Posterior vena cava (tissue), 2 donors: Measurements from ENCODE around the gene LCP1. TPM values are rescaled to one million over a fixed set of nuclear protein-coding genes. Genes with fewer than 3 reads are reported as not detected.

Experiments used
- DNase-seq: peaks from one replicate; pipeline ENCODE4 v3.0.0-alpha.2; 2020; ENCODE audit warnings: low spot score
- intact Hi-C, 2 donors: fragments of 100-400 bp; cut with DNase I; formaldehyde crosslinking; loops; one replicate each; pipeline versions ENCODE4 v1.14.1 to v1.14.2; 2022 to 2023
- total RNA-seq, 2 donors: library from RNA; stranded (reverse); fragmentation: NEBNext Ultra II Directional; extraction: Animal tissue kit (Norgen Biotek cat#: 25700); gene quantifications; one replicate each; pipeline ENCODE4 v1.2.1, GENCODE V29; 2021
- donor health status: DM: yes; HTN: yes; CAD: no.
- donor health status: DM: yes; HTN: yes; CAD: no.

The LCP1 gene
- total RNA-seq, 2 donors from 2014 or later = 72.8 to 73.8 TPM

- intact Hi-C loops = no loop called here
- no peak for DNase-seq
Observed at GRCh38 chr13:46114613-46115012, 67.4 kb downstream of the LCP1 start.

GRCh38 chr13:46113596-46113995 is 68.4 kb downstream of the LCP1 start:
- no peak for DNase-seq
- intact Hi-C loops = no loop called here

GRCh38 chr13:46111151-46111550 is 70.8 kb downstream of the LCP1 start:
- no peak for DNase-seq
- intact Hi-C loops = no loop called here

GRCh38 chr13:46109451-46109850 is 72.5 kb downstream of the LCP1 start:
- DNase-seq = no peak
- intact Hi-C loops = no loop called here

- intact Hi-C loops = no loop called here
- no peak for DNase-seq
Observed at GRCh38 chr13:46106839-46107371, 75.1 kb downstream of the LCP1 start.

GRCh38 chr13:46104868-46105267 is 77.1 kb downstream of the LCP1 start, which contains the start of gene CPB2:
Gene CPB2, minus strand, starts transcription at chr13:46105033. Its CDS starts 24 bp downstream, at chr13:46105009.
- intact Hi-C loops = no loop called here
- DNase-seq = no peak

- DNase-seq = no peak
- intact Hi-C loops = no loop called here
Observed at GRCh38 chr13:46103037-46103436, 78.9 kb downstream of the LCP1 start.

- intact Hi-C loops = no loop called here
- no peak for DNase-seq
Observed at GRCh38 chr13:46102255-46102605, 79.7 kb downstream of the LCP1 start.

- DNase-seq = no peak
- intact Hi-C loops = no loop called here
Observed at GRCh38 chr13:46101484-46102254, 80.3 kb downstream of the LCP1 start.

- intact Hi-C loops = no loop called here
- no peak for DNase-seq
Observed at GRCh38 chr13:46101002-46101401, 81.0 kb downstream of the LCP1 start.

- intact Hi-C loops = no loop called here
- DNase-seq = no peak
Observed at GRCh38 chr13:46100191-46100815, 81.7 kb downstream of the LCP1 start.

GRCh38 chr13:46097663-46098062 is 84.3 kb downstream of the LCP1 start:
- intact Hi-C loops = no loop called here
- no peak for DNase-seq

- intact Hi-C loops = no loop called here
- DNase-seq = no peak
Observed at GRCh38 chr13:46097015-46097414, 85.0 kb downstream of the LCP1 start.

- intact Hi-C loops = no loop called here
Observed at GRCh38 chr13:46094478-46094877, 87.5 kb downstream of the LCP1 start.

GRCh38 chr13:46088821-46089562 is 93.0 kb downstream of the LCP1 start:
- intact Hi-C loops = no loop called here

More at GRCh38 chr13:46094478-46094877, 87.5 kb downstream of the LCP1 start:
- no peak for DNase-seq

GRCh38 chr13:46087481-46087880 is 94.5 kb downstream of the LCP1 start:
- intact Hi-C loops = no loop called here
- no peak for DNase-seq

More at GRCh38 chr13:46088821-46089562, 93.0 kb downstream of the LCP1 start:
- no peak for DNase-seq

GRCh38 chr13:46086985-46087384 is 95.0 kb downstream of the LCP1 start:
- DNase-seq = no peak
- intact Hi-C loops = no loop called here

GRCh38 chr13:46086421-46086922 is 95.5 kb downstream of the LCP1 start:
- no peak for DNase-seq
- intact Hi-C loops = no loop called here

- intact Hi-C loops = no loop called here
- no peak for DNase-seq
Observed at GRCh38 chr13:46085737-46086136, 96.2 kb downstream of the LCP1 start.

GRCh38 chr13:46082324-46082723 is 99.7 kb downstream of the LCP1 start:
- no peak for DNase-seq
- intact Hi-C loops = loop anchor here in 1 of 2 donors (2.0 kb wide), 1 partner anchor 38 kb away; no protein-coding TSS in a partner anchor
